Caco-2 (cell line): Measurements from ENCODE around the gene CD74. TPM values are rescaled to one million over a fixed set of nuclear protein-coding genes. Genes with fewer than 3 reads are reported as not detected.

Experiments
- BruUV-seq: library from RNA; stranded (reverse); fragments of 400-500 nt; replicated peaks from 2 replicates; lab custom pipeline; 2021; lab: Mats Ljungman, UMichigan
- CTCF ChIA-PET: fragments of 300-600 bp; sonication (Branson Sonifier 250); formaldehyde crosslinking; loops from one replicate; lab custom pipeline; 2022; ENCODE audit warnings: antibody characterized with exemption; lab: Charles Lee
- POLR2A ChIA-PET: fragments of 300-600 bp; sonication (Branson Sonifier 250); formaldehyde crosslinking; loops from one replicate; lab custom pipeline; 2022; ENCODE audit warnings: antibody characterized with exemption; lab: Charles Lee
- DNase-seq, 2 experiments: peaks; one replicate each; pipeline versions ENCODE4 v3.0.0 to v3.0.0-alpha.2; 2020 to 2022
- H3K27me3 ChIP-seq: replicated peaks from 2 replicates; pipeline ENCODE4 v1.6.0; 2011; ENCODE audit warnings: low read length; ENCODE audit not compliant: control insufficient read depth, insufficient read depth
- H3K36me3 ChIP-seq: 2 replicates; pipeline ENCODE4 v1.5.1; 2011; ENCODE audit warnings: low read length; ENCODE audit not compliant: control insufficient read depth, insufficient read depth
- H3K4me1 ChIP-seq: fragments of 250-450 bp; sonication (Bioruptor Pico); 2 replicates; pipeline ENCODE4 v1.5.1; 2020; ENCODE audit warnings: mild to moderate bottlenecking
- H3K4me3 ChIP-seq: 2 replicates; pipeline ENCODE4 v1.5.1; 2011; ENCODE audit warnings: low read depth, mild to moderate bottlenecking, control low read depth, low read length
- H3K9me3 ChIP-seq: fragments of 250-450 bp; sonication (Bioruptor Pico); 2 replicates; pipeline ENCODE4 v1.5.1; 2020; ENCODE audit warnings: mild to moderate bottlenecking, moderate library complexity
- H3K27ac Mint-ChIP-seq: one replicate; pipeline ENCODE4 v1.8.0; 2022; ENCODE audit warnings: mixed read lengths; ENCODE audit not compliant: unreplicated experiment
- H3K27me3 Mint-ChIP-seq: one replicate; pipeline ENCODE4 v1.8.0; 2022; ENCODE audit warnings: mixed read lengths; ENCODE audit not compliant: insufficient read depth, unreplicated experiment
- H3K36me3 Mint-ChIP-seq: one replicate; pipeline ENCODE4 v1.8.0; 2022; ENCODE audit warnings: mild to moderate bottlenecking, mixed read lengths; ENCODE audit not compliant: insufficient read depth, unreplicated experiment
- H3K4me1 Mint-ChIP-seq: one replicate; pipeline ENCODE4 v1.8.0; 2022; ENCODE audit warnings: low read depth, mixed read lengths; ENCODE audit not compliant: unreplicated experiment
- H3K4me3 Mint-ChIP-seq: one replicate; pipeline ENCODE4 v1.8.0; 2022; ENCODE audit warnings: mild to moderate bottlenecking, moderate library complexity, mixed read lengths; ENCODE audit not compliant: unreplicated experiment
- H3K9me3 Mint-ChIP-seq: one replicate; pipeline ENCODE4 v1.8.0; 2022; ENCODE audit warnings: mixed read lengths; ENCODE audit not compliant: unreplicated experiment
- CTCF ChIP-seq, 2 experiments: fragments of 200-600 bp in 1 of 2; IDR thresholded peaks; 1 replicate in 1 of 2; 2 replicates in 1 of 2; pipeline versions ENCODE4 v1.5.1 to v1.8.0; 2011 to 2022; ENCODE audit warnings: antibody characterized with exemption in 1 of 2, control low read depth in 1 of 2, inconsistent platforms in 1 of 2, low read depth in 1 of 2, low read length in 1 of 2, mild to moderate bottlenecking in 1 of 2, moderate library complexity in 1 of 2; ENCODE audit not compliant: insufficient read depth in 1 of 2, severe bottlenecking in 1 of 2, unreplicated experiment in 1 of 2
- intact Hi-C: fragments of 100-400 bp; cut with micrococcal nuclease; formaldehyde crosslinking; loops from one replicate; pipeline ENCODE4 v1.10.0; 2022; ENCODE audit not compliant: unreplicated experiment
- total RNA-seq: library from RNA; stranded (reverse); gene quantifications from 2 replicates; pipeline ENCODE4 v1.2.3, GENCODE V29; 2022

CD74 gene
- total RNA-seq, 1 experiment from 2014 or later: 59.3 TPM

DNA sequence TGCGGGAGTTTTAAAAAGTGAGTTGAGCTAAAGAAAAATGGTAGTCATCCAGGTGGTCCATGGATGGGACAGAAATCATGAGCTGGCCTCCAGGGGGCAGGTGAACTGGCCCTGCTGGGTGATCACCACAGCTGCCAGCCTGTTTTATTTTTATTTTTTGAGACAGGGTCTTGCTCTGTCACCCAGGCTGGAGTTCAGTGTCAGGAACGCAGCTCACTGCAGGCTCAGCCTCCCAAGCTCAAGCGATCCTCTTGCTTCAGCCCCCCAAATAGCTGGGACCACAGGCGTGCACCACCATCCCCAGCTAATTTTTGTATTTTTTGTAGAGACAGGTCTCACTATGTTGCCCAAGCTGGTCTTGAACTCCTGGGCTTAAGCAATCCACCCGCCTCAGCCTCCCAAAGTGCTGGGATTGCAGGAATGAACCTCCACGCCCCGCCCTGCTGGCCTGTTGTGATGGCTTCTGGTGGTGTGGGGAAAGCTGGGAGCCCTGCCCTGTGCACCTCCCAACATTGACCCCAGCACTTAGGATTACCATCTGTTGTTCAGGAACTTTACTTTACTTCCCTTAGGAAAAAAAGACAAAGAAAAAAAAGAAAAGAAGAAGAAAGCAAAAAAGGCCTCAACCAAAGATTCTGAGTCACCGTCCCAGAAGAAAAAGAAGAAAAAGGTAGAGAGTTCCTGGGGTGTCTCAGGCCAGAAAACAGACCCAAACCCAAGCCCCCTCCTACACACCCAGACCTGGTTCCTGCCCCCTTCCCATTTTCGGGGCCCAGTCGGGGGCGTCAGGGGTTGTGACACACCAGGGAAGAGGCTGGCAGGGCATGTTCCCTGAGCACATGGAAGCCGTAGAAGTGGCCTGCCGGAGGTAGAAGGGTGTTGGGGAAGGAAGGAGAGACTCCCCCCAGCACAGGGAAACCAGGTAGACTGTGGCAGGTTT lies 14.7 kb downstream of the CD74 start:
- H3K27ac Mint-ChIP-seq: no peak overlapping the region
- ChIA-PET POLR2A (no interaction called here), CTCF (interaction anchor here (0.7 to 2.5 kb wide), 8 partner anchors 12 to 1511 kb away, joined by 3 to 17 read pairs (median 4); no protein-coding TSS in a partner anchor)
- intact Hi-C loops: loop anchor here (1.0 kb wide), 1 partner anchor 38 kb away; no protein-coding TSS in a partner anchor
- no peak overlapping the region for H3K4me3 Mint-ChIP-seq
- Histone ChIP-seq H3K27me3 (no peaks in the 10 kb centered on the region), H3K4me1 (no peaks in the 10 kb centered on the region), H3K4me3 (no peak overlapping the region), H3K36me3 (peaks cover 7% of the 10 kb centered on the region), H3K9me3 (no peaks in the 10 kb centered on the region)
- H3K36me3 Mint-ChIP-seq: peaks cover 78% of the 10 kb centered on the region
- TF ChIP-seq CTCF (IDR thresholded peaks at IDR 0.05; ENCODE audit: insufficient read depth in 1 of 2, low read depth in 1 of 2, low read length in 1 of 2, severe bottlenecking in 1 of 2, unreplicated experiment in 1 of 2): peak in 1 of 2 experiments; percentile 6
- H3K9me3 Mint-ChIP-seq: no peaks in the 10 kb centered on the region
- no peaks in the 10 kb centered on the region for H3K27me3 Mint-ChIP-seq
- no peak for DNase-seq
- no peaks in the 10 kb centered on the region for H3K4me1 Mint-ChIP-seq
- BruUV-seq: no TSS peak

DNA sequence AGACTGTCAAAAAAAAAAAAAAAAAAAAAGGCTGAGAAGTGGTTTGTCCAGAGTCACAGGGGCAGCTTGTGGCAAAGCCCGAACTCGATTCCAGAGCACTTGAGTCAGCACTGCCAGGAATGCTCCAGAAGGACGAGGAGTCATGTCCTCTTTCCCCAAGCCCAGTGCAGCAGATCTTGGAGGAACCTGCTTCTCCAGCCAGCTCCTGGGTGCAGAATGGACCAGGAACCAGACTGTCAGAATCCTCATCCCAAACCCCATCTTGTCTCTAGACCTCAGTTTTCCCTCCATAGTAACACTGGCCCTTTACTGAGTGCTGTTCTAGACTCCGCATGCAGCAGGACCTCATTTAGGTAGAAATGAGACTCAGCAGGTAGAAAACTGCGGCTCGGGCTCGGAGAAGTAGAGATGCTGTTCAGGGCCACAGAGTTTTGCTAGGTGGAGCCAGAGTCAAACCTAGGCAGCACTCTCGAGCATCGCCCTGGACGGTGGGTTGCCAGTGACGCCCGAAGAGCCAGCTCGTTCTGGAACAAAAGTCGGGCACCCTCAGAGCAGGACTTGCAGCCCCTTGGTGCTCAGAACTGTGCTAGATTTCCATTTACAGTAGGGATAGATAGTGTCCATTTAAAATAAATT lies 15.4 kb downstream of the CD74 start:
- TF ChIP-seq CTCF (IDR thresholded peaks at IDR 0.05; ENCODE audit: insufficient read depth in 1 of 2, low read depth in 1 of 2, low read length in 1 of 2, severe bottlenecking in 1 of 2, unreplicated experiment in 1 of 2): peak; percentile 9 to 10
- H3K4me3 Mint-ChIP-seq: no peak overlapping the region
- no peaks in the 10 kb centered on the region for H3K9me3 ChIP-seq
- no peaks in the 10 kb centered on the region for H3K9me3 Mint-ChIP-seq
- peaks cover 6% of the 10 kb centered on the region for H3K36me3 ChIP-seq
- no peak overlapping the region for H3K27ac Mint-ChIP-seq
- no peaks in the 10 kb centered on the region for H3K4me1 Mint-ChIP-seq
- ChIA-PET POLR2A (no interaction called here), CTCF (interaction anchor here (0.6 to 2.5 kb wide), 7 partner anchors 13 to 1510 kb away, joined by 3 to 17 read pairs (median 4); no protein-coding TSS in a partner anchor)
- BruUV-seq: no TSS peak
- peaks cover 77% of the 10 kb centered on the region for H3K36me3 Mint-ChIP-seq
- DNase-seq: no peak
- no peaks in the 10 kb centered on the region for H3K27me3 ChIP-seq
- H3K27me3 Mint-ChIP-seq: no peaks in the 10 kb centered on the region
- no peak overlapping the region for H3K4me3 ChIP-seq
- intact Hi-C loops: loop anchor here (1.0 kb wide), 1 partner anchor 39 kb away; no protein-coding TSS in a partner anchor
- no peaks in the 10 kb centered on the region for H3K4me1 ChIP-seq

GRCh38 chr5:150396267-150396666 lies 16.4 kb downstream of the CD74 start:
- H3K4me3 ChIP-seq: no peak overlapping the region
- no peaks in the 10 kb centered on the region for H3K9me3 ChIP-seq
- H3K27me3 ChIP-seq: no peaks in the 10 kb centered on the region
- DNase-seq: no peak
- no peak for TF ChIP-seq CTCF (IDR thresholded peaks at IDR 0.05; ENCODE audit: insufficient read depth in 1 of 2, low read depth in 1 of 2, low read length in 1 of 2, severe bottlenecking in 1 of 2, unreplicated experiment in 1 of 2)
- no peaks in the 10 kb centered on the region for H3K4me1 ChIP-seq
- no peaks in the 10 kb centered on the region for H3K4me1 Mint-ChIP-seq
- no peaks in the 10 kb centered on the region for H3K27me3 Mint-ChIP-seq
- peak overlapping the region; percentile 26 for H3K27ac Mint-ChIP-seq
- no TSS peak for BruUV-seq
- H3K9me3 Mint-ChIP-seq: no peaks in the 10 kb centered on the region
- intact Hi-C loops: no loop called here
- CTCF ChIA-PET: interaction anchor here (0.6 kb wide), 1 partner anchor 451 kb away, joined by 3 read pairs; no protein-coding TSS in a partner anchor
- POLR2A ChIA-PET: no interaction called here
- H3K36me3 Mint-ChIP-seq: peaks cover 81% of the 10 kb centered on the region
- peaks cover 6% of the 10 kb centered on the region for H3K36me3 ChIP-seq
- H3K4me3 Mint-ChIP-seq: no peak overlapping the region
